Glomerular visceral epithelial cell (primary cell): ENCODE data around the gene MED12L.
A peak's percentile ranks its signal among the peaks of the same experiment; 100 is the strongest.
"Not testable (repeated sequence)": the region's sequence is repeated elsewhere in the genome, so short reads cannot be mapped to it uniquely, and the experiment has no call there.

Experiments used
- DNase-seq: peaks from one replicate; pipeline ENCODE4 v3.0.0-alpha.2; 2016; ENCODE audit errors: extremely low spot score

MED12L gene

GRCh38 chr3:151379083-151379734 is 293.7 kb downstream of the MED12L start:
- peak; percentile 5 for DNase-seq

DNA sequence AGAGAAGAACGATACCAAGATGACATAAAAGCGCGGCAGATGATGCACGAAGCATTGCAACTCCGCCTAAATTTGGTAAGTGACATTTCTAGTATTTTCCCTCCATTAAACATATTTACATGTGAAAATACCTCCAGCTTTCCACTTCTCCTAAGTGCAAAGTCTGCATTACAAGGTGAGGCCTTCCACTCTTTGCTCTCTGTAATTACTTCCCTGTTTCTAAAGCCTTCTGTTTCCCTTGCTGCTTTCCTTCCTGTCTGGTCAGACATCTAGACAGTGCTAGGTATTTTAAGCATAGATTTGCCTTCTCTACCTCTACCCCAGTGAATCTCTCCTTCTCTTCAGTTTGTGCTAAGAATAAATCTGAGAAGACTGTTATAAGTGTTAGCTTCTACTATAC is 297.2 kb downstream of the MED12L start:
- no peak for DNase-seq

DNA sequence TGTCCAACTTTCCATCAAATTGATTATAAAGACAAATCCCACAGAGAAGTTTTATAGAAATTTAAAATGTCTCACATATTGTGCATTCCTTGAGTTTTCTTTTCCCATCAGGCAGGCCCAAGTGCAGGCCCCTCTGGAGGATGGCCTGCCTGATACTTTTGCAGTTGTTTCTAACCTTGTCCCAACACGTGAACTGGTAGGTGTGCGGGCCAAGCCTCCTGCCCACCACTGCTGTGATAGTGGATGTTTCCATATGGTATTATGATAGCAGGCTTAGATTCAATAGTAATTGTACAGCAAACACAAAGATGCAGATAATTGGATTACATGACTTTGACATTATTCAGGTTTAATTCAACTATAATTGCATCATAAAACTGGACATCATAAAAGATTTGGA is 297.6 kb downstream of the MED12L start:
- DNase-seq, result no peak

GRCh38 chr3:151383956-151384355 is 298.5 kb downstream of the MED12L start:
- no peak for DNase-seq

DNA sequence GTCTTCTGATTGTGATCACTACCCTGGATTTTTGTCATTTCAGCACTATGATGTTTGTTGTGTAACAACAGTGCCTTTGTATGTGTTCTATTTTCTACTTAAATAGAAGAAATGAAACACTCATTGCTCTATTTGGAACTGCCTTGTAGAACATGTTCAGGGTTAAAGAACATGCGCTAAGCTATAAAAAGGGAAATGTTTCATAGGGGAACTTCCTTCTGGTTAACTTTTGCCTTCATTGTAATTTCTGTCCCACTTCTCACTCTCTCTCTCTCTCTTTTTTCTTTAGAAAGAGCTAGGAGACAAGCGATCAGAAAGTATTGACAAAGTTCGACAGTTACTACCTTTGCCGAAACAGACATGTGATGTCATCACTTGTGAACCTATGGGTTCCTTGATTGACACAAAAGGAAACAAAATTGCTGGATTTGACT is 299.3 kb downstream of the MED12L start, which contains the start of gene P2RY12:
TSS of gene P2RY12 (minus strand) at position 13 of the 434 bp plus-strand sequence. CDS start 45,908 bp downstream, outside the sequence.
- DNase-seq, result no peak

DNA sequence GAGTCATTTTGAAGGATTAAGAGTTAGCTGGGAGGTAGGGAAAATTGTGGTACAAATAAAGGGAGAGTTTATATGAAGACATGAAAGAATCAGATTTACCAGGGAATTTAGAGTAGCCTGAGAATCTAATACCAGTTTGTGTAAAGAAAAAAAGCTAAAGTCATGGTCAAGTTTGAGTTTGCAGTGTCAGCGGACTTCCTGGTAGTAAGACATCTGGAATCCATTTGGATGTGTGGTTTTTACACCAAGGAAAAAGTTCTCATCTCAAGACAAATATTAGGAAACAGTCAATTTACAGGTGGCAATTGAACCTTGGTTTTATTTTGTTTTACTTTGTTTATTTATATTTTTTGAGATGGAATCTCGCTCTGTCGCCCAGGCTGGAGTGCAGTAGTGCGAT is 300.6 kb downstream of the MED12L start:
- DNase-seq, result no peak

GRCh38 chr3:151387432-151387831 is 302.0 kb downstream of the MED12L start:
- DNase-seq, result no peak

- DNase-seq, result no peak
Measured at GRCh38 chr3:151387842-151388241, 302.4 kb downstream of the MED12L start.

GRCh38 chr3:151391720-151392119 is 306.3 kb downstream of the MED12L start:
- DNase-seq, result no peak

DNA sequence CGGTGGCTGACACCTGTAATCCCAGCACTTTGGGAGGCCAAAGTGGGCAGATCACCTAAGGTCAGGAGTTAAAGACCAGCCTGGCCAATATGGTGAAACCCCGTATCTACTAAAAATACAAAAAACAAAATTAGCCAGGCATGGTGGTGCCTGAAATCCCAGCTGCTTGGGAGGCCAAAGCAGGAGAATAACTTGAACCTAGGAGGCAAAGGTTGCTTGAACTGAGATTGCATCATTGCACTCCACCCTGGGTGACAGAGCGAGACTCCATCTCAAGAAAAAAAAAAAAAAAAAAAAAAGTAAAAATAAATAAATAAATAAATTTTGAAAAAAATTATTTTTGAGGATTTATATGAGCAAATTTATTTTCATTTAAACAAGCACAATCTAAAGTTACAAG is 306.7 kb downstream of the MED12L start:
- not testable (repeated sequence) for DNase-seq

- DNase-seq, result no peak
Measured at GRCh38 chr3:151393146-151393830, 307.8 kb downstream of the MED12L start.

GRCh38 chr3:151393941-151394340 is 308.5 kb downstream of the MED12L start:
- no peak for DNase-seq

GRCh38 chr3:151394611-151395010 is 309.1 kb downstream of the MED12L start:
- DNase-seq, result no peak

GRCh38 chr3:151395806-151396205 is 310.3 kb downstream of the MED12L start:
- DNase-seq, result peak; percentile 17

DNA sequence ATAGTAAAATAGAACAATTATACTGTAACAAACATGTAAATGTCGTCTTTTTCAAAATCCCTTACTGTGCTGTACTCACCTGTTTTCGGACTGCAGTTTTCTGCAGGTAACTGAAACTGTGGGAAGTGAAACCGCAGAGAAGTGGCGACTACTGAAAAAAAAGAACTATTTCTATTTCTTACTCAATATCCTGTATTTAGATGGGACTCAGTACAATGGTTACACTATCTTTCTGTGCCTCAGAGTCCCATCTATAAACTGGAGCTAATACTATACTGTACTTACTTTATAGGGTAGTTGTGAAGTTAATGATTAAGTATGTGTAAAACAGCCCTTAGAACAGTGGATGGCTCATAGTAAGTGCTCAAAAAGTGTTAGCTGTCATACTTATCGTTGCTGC is 313.4 kb downstream of the MED12L start:
- no peak for DNase-seq

GRCh38 chr3:151400341-151400740 is 314.9 kb downstream of the MED12L start:
- DNase-seq, result no peak

GRCh38 chr3:151402349-151402748 is 316.9 kb downstream of the MED12L start:
- no peak for DNase-seq

GRCh38 chr3:151403246-151403645 is 317.8 kb downstream of the MED12L start:
- no peak for DNase-seq

DNA sequence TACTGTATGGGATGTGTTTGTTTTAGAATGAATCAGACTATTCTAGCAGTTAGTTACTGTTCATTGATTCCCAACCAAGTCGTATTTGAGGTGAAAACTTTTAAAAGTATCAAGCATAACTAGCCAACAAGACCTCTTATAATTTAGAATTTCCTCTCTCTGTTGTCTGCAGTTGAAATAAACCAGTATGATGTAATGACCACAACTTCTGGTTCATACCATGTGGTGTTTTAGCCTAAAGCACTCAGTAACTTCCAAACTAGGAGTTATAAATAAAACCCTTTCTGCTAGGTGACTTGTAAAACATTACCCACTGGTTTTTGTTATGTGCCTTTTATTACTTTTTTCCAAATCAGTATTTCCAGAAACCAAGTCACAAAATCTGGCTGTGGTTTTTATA is 318.9 kb downstream of the MED12L start:
- peak; percentile 49 for DNase-seq

DNA sequence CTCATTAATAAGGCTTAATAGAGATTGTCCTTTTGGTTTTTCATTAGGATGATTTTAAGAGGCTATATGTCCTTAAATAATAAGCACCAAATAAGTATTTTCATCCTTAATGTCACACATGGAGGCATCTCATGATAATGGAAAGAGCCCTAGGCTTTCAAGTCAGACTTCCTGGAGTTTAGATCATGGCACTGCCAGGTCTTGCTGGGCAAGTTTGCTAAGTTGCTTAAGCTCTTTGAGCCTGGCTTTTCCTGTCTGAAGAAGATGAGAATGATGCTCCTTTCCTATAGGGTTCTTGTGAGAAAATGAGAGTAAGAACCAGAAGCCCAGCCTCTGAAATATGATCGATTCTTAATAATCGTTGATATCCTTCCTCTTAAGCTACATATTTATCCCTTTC is 322.5 kb downstream of the MED12L start:
- DNase-seq, result no peak

DNA sequence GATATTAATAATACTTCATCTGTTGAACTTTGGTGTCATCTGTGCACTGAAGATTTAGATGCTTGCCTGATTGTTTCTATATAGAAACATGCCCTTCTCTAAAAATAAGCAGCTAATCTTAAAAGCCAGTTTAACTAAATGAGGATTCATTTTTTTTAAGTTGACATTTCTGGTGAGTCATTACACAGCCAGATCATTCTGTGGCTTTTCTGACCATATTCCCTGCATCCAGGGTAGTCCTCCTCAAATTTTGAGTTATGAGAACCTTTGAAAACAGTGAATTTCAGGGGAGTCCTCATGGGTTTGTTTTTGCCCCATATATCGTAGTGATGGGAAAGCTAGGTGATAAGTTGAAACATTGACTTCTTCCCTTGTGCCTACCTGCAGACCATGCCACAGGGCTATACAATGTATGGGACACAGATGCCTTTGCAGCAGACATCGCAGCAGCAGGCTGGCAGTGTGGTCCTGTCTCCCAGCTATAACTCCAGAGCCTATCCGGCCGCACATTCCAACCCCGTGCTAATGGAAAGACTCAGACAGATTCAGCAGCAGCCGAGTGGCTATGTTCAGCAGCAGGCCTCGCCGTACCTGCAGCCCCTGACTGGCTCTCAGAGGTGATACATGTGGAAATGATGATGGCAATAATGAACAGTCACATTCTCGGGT is 325.6 kb downstream of the MED12L start:
- no peak for DNase-seq

GRCh38 chr3:151412989-151413388 is 327.5 kb downstream of the MED12L start:
- no peak for DNase-seq

DNA sequence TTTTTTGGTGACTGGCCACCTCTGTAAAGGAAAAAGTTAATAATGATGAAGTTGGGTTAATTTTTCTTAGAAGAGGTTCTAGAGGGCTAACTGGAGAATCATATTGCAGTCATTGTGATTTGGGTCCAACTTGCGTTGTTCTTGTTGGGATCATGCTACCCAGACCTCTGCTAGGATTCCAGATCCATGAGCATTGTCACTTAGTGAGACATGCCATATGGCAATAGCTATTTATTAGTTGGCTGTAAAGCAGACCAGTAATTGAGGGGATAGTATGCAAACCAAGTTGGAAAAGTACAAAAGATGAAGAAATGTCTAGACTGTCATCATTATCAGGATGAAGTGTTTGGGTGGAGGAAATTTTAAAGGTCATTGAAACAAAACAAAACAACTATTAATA is 329.8 kb downstream of the MED12L start:
- DNase-seq, result no peak
